GM18861 (cell line): ENCODE measurements around the gene CD2BP2.
"Not testable (repeated sequence)": the region's sequence is repeated elsewhere in the genome, so short reads cannot be mapped to it uniquely, and the experiment has no call there.

ENCODE experiments used
- ATAC-seq: cut with Tn5 transposase; IDR thresholded peaks from one replicate; pipeline ENCODE4 v1.9.1; 2021; ENCODE audit not compliant: unreplicated experiment

CD2BP2 gene

DNA sequence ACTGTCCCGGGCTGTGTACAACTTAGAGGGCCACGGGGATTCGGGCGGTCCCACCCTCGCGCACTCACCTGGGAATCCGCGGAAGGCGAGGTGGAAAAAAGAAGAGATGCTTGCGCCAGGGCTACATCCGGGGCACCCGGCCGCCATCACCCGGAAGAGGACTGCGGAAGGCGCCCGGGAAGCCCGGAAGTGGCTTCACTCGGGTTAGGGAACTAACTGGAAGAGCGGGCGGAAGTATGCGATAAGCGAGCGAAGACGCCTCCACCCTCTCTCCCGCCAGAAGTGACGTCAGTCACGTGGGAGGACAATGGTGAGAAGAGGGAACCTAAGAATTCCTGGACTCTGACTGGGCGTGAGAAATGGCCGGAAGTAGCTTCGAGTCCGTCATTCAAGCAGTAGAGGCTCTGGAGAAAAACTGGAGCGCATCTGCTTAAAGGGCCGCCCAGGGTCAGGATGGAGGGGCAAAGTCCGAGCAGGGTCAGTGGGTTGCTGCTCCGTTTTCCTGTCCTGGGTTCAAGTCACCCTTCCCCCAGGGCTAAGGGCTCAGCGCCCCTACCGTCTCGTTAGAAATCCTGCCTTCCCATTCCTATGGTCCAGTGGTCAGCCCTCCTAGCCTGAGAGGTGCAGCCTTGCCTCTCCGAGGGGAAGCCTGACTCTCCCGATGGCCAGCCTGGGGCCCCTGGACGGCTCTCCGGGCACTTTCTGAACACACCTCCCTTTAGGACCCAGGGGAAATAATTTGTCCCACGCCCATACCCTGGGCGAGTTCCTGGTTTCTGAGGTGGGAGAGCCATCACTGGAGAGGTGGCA lies at the start of gene CD2BP2:
CD2BP2 (minus strand) TSS at position 165 of the 810 bp plus-strand sequence. CDS start 627 bp downstream, outside the sequence.
- ATAC-seq, result peak; percentile 45

DNA sequence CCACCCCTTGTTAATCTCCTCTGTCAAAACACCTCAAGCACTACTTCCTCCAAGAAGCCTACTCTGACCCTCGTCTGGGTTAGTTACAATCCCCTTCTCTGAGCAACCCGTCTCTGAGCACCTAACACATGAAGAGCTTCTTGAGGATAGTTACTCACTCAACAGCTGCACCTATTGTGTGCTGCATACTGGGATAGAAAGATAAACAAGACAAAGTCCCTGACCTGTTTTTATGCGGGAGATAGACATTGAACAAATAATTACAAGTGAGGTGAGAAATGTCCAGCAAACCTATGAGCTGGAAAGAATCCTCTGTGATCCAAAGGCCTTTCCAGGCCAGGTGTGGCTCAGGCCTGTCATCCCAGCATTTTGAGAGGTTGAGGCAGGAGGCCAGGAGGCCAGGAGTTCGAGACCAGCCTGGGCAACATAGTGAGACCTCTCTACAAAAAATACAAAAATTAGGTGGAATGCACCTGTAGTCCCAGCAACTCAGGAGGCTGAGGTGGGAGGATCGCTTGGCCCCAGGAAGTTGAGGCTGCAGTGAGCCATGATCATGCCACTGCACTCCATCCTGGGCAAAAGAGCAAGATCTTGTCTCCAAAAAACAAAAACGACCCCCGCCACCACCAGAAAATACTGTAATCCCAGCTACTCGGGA lies 46.8 kb upstream of the CD2BP2 start:
- ATAC-seq, result no peak

DNA sequence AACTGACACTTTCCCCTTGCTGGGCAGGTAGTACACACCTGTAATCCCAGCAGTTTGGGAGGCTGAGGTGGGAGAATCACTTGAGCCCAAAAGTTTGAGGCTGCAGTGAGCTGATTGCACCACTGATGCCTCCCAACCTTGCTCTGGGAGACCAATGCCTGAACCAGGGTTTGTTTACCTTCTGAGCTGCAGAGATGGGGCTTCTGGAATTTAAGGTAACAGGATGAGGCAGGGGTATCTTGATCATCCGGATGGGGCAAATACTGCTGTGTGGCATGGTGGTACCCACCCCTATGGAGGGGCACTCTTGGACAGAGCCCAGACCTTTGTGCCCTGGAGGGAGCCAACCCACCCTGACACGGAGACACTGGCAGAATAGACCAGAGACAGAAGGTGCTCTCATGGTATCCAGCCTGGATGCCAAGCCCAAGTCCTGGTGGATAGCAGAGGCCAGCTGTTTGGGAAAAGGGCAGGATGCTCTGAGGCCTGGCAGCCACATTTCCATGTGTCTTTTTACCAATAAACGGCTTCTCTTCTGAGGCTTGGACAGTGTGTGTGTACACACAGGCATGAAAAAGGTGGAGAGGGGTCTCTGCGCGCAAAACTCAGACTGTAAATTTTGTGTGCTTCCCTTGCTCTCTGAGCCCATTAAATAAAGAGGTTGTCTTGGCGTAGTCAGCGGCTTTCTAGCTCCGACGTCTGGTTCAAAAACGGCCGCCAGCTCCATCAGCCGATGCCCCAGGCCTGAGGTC lies 44.5 kb upstream of the CD2BP2 start:
- no peak for ATAC-seq

DNA sequence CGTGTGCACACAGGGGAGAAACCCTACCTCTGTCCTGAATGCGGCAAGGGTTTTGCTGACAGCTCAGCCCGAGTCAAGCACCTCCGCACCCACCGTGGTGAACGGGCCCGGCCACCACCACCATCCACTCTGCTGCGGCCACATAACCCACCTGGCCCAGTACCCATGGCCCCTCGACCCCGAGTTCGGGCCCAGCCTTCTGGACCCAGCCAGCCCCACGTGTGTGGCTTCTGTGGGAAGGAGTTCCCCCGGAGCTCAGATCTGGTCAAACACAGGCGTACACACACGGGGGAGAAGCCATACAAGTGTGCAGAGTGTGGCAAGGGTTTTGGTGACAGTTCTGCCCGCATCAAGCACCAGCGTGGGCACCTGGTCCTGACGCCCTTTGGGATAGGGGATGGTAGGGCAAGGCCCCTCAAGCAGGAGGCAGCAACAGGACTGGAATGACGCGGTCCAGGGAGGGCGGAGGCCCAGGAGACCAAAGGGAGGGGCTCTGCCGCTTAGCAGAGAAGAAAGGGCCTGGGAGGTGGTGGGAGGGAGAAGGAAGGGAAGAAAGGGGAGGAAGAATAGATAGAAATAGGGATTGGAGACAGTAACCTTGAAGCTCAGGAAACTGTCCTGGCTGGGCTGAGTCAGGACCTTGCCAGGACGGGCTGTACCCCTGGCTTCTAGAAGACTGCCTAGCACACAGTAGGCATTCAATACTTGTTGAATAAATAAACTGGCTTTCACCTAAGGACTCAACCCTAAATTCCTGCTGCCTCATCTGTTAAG lies 43.7 kb upstream of the CD2BP2 start:
- ATAC-seq, result no peak

DNA sequence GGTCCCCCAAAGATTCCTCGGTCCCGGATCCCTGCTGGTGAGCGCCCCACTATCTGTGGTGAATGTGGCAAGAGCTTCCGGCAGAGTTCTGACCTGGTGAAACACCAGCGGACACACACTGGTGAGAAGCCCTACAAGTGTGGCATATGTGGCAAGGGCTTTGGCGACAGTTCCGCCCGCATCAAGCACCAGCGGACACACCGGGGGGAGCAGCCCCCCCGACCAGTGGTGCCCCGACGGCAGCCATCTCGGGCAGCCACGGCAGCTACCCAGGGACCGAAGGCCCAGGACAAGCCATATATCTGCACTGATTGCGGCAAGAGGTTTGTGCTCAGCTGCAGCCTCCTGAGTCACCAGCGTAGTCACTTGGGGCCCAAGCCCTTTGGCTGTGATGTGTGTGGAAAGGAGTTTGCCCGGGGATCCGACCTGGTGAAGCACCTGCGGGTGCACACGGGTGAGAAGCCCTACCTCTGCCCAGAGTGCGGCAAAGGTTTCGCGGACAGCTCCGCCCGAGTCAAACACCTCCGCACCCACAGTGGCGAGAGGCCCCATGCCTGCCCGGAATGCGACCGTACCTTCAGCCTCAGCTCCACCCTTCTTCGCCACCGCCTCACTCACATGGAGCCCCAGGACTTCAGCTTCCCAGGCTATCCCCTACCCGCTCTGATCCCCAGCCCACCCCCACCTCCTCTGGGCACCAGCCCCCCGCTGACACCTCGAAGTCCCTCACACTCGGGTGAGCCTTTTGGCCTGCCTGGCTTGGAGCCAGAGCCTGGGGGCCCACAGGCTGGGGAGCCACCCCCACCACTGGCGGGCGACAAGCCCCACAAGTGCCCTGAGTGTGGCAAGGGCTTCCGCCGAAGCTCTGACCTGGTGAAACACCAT lies 42.9 kb upstream of the CD2BP2 start:
- ATAC-seq, result no peak

DNA sequence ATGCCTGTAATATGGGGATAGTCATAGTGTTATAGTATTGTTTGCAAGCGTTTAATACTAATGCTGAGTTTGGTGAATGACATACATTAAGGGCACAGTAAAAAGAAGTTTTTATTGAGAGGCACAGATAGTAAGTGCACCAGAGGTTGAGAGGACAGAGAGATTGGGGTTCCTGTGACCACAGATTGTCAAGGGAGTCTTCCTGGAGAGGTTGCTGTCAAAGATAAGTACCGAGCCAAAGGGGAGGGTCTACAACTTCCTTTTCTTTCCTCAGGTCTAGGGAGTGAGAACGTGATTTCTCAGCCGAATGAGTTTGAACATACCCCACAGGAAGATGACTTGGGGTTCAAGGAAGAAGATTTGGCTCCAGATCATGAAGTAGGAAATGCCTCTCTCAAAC lies 41.9 kb upstream of the CD2BP2 start:
- ATAC-seq, result no peak

DNA sequence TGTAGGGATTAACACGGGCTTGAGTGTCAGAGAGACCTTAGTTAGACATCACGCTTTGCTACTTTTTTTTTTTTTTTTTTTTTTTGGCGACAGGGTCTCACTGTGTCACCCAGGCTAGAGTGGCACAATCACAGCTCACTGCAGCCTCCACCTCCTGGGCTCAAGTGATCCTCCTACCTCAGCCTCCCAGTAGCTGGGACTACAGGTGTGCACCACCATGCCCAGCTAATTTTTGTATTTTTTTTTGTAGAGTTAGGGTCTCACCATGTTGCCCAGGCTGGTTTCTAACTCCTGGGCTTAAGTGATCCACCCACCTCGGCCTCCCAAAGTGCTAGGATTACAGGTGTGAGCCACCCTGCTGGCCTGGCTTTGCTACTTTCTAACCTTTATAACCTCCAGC lies 41.5 kb upstream of the CD2BP2 start:
- ATAC-seq, result not testable (repeated sequence)

DNA sequence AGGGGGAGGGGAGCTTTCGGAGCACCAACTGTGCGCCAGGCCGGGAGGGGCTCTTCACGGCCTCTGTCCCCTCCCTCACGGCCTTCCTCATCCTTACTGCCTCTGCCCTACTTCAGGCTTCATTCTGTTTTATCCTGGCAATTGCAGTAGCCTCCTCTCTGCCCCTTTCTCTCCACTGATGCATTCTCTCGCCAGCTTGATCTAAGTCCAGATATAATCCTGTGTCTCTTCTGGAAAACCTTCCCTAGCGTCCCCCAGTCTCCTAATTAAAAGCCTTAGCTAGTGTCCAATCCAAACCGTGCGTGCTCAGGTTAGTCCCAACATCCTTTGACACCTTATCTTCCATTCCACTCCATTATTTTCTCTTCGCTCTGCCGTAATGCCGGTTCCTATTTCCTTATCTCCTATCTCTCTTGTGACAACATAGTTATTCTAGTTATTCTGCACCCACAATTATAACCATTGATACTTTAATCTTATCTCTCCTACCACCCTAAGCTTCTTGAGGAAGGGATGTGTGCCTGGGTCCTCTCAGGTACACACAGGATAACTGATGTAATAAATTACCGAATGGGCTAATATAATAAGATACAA lies 41.0 kb upstream of the CD2BP2 start:
- ATAC-seq, result no peak

DNA sequence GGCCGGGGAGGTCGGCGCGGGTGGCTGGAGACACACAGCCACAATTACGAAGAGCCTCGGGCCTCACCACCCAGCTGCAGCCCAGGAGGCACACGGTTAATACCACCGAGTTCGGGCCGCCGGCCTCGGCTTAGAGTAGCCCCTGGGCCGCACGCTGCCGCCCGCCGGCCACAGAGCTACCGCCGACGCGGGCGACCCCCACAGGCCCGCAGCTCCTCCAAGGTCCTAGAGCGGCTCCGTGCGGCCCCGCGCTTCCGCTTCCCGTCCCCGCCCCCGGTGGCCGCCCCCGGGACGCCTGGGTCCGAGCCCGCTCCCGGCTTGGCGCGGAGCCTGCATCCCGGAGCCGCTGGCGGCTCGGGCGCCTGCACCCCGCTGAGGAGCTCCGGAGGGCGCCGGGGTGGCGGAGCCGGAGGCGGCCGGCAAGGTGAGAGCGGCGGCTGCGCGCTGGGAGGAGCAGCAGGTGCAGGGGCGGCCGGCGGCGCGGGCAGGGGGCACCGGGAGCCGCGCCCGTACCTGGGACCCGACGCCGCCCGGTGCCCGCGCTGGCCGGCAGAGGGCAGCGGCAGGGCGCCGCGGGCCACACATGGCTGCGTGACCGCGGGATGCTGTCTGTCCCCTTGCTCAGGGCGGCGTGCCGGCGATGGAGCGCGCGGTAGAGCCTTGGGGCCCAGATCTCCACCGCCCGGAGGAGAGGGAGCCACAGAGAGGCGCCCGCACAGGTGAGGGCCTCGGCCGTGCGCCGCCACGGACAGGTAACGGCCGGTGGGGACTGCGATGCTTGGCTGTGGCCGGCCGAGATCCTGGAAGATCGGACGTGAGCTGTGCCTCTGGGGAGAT lies 40.3 kb upstream of the CD2BP2 start, which contains the start of gene ZNF48:
ZNF48 (plus strand) TSS at position 266 of the 837 bp plus-strand sequence; CDS start at position 641, 375 bp downstream.
- ATAC-seq, result peak; percentile 49

DNA sequence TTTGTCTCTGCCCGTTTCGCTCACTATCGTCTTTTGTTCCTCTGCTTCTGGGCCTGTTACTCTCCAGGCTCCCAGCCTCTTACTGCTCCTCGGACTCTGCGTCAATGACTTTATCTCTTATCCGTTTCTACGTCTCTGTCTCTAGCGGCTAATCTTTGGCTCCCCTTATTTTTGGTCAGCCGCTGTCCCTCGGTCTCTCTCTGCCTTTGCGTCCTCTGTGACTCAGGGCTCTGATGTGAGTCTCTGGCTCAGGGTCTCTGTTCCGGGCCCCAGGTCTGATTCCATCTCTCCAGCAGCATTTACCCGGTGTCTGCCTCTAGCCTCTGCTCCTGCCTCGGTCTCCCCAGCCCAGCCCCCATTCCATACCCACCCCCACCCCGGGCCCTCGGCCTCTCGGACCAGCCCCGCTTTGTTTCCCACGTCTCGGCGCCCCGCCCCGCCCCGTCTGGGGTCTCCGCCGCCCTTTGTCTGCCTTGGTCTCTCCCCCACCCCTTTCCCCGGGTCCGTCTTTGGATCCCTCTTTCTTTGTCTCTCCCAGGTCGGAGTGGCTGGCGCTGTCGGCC lies 39.6 kb upstream of the CD2BP2 start:
- no peak for ATAC-seq

DNA sequence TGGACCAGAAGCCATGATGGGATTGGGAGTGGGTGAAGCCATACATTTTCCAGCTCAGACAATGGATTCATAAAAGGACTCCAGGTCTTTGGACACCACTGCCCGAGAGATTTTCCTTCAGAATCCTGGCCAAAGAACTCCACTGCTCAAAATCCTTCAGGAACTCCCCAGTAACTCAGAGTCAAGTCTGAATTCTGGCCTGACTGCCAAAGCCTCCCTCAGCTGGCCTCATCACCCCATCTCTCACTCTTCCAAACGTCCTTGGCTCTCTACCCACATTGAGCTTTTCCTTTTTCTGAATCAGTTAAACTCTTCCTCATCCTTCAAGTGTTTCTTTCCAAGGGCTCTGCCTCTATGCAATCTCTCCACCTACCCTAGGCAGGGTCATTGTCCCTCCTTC lies 28.4 kb upstream of the CD2BP2 start:
- no peak for ATAC-seq

DNA sequence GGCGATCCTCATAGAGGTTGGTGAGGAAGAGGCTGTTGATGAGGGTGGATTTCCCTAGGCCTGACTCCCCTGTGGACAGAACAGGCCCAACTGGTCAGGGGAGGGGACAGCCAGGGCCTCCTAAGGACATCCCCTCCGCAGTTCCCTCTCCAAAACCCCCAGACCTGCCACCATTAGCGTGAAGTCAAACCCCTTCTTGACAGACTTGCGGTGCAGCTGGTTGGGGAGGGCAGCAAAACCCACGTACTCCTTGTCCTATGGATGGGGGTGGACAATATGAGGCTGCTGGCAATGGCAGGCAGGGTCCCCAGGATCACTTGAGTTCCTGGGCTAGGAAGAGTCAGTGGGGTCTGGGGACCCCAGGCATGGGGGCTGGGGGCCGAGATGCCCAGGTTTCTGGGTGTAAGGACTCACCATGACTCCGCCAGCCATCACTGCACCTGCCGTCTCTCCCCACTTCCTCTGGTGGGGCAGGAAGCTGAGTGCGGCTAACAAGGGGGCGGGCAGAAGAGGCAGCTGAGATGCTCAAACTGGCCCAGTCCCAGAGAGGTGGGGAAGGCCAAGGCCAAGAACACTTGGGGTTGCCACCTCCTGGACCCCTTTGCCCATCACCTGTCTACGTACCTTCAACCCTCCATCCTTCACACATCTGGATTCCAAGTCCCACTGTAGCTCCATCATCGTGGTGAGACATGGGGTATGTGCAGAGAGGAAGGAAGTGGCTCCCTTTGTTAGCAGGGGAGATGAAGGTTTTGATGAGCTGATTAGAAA lies 27.2 kb upstream of the CD2BP2 start, which contains the start of gene SEPTIN1:
SEPTIN1 (minus strand) TSS at position 451 of the 771 bp plus-strand sequence; CDS start at position 432, 19 bp downstream.
- no peak for ATAC-seq

DNA sequence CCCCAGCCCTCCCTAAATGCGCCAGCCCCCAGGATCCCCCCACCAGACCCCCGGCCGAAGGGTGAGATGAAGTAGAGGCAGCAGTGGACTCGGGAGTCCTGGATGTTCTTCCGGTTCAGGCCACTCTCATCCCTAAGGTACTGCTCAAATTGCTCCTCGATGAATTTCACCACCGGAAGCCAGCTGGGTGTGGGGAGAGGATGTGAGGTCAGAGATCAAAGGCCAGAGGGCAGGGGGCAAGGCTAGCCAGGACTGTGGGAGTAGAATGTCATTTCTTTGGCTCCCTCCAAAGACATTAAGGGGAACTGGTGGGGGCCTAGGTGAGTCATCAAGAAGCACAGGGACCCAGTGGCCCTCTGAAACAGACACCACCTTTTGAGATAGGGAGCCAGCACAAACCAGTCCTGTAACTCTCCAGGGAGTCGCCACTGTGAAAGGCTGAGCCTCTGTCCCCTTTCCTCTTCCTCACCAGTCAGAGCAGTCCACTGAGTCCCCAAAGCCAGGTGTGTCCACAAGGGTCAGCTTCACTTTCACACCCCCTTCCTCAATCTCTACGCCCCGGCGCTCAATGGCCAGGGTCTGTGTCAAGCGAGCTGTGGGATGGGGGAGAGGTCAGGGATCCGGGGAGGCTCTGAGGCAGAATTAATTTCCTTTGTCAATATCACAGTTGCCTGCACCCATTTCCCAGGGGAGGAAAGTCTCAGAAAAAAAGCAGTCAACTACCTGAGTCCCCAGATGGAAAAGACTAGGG lies 26.4 kb upstream of the CD2BP2 start:
- ATAC-seq, result no peak

DNA sequence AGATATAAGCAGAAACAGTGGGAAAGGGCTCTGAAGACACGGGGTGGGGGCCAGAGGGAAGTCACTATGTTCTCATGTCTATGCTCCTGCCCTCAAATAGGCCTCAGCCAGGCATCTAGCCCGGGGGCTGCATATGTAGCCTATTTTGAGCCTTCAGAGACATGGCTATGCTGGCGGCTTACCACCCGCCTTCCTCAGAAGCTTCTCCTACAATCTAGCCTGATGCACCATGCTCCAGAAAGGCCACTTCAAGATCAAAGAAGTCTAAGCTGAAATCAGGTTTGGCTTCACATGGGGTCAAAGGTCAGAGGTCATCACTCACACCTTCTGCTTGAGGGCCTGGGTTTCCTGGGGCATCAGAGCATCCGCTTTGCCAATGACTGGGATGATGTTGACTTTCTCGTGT lies 25.7 kb upstream of the CD2BP2 start:
- no peak for ATAC-seq

DNA sequence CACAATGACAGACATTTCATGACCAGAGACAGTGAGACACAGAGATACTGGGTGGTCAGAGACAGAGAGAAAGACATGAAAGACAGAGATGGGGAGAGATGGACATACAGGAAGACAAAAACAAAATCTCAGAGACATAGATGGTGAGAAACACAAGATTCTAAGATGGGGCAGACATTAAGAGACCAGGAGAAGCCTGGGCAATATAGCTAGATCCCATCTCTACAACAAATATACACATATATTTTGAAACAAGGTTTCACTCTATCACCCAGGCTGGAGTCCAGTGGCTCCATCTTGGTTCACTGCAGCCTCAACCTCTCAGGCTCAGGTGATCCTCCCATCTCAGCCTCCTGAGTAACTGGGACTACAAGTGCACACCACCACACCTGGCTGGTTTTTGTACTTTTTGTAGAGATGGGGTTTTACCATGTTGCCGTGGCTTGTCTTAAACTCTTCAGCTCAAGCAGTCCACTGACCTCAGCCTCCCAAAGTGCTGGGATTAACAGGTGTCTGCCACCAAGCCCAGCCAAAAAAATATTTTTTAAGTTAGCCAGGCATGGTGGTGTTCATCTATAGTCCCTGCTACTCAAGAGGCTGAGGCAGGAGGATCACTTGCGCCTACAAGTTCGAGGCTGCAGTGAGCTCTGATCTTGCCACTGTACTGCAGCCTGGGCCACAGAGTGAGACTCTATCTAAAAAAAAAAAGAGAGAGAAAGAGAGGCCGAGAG lies 25.1 kb upstream of the CD2BP2 start:
- ATAC-seq, result no peak
